GDM1 (cell line): ENCODE results near the gene CCL2.

ENCODE experiments used
- DNase-seq: peaks from one replicate; lab custom pipeline; 2025; lab: John Stamatoyannopoulos, UW

The CCL2 gene

GRCh38 chr17:34265711-34266110, 10.6 kb downstream of the CCL2 start:
- no peak for DNase-seq

DNA sequence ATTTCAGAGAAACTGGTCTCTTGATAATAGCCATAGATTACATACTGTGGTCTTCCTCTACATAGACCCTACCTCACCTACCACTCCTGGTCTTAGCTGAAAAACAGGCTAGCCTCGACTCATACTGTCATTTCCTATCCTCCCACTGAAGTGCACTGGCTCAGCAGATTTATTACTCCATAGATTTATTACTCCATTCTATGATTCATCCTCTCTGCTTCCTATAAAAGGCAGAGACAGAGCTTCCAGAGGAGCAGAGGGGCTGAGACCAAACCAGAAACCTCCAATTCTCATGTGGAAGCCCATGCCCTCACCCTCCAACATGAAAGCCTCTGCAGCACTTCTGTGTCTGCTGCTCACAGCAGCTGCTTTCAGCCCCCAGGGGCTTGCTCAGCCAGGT, 14.9 kb downstream of the CCL2 start, which contains the start of gene CCL7:
TSS of gene CCL7 (plus strand) at position 253 of the 400 bp plus-strand sequence. CDS start at position 323, 70 bp downstream.
- DNase-seq = no peak

GRCh38 chr17:34275881-34276280, 20.8 kb downstream of the CCL2 start:
- no peak for DNase-seq

DNA sequence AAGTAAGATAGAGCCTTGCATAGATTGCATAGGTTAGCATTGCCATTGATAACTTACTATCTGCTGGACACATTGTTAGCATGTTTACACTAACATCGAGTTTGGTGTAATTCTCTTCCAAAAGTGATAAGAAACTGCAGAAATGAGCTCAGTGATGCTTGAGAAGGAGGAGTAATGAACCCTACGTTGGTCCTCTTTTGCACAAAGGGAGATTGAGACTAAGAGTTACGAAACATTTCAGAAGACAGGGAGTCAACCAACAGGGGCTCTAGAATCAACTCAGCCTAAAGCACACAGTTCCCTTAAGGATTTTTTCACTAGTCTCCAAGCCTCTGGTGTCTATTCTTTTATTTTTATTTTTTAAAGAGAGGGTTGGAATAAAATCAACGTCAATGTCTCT, 21.7 kb downstream of the CCL2 start:
- DNase-seq = no peak

- no peak for DNase-seq
These were observed 28.5 kb downstream of the CCL2 start for GRCh38 chr17:34283571-34283970.

- no peak for DNase-seq
These were observed 30.3 kb downstream of the CCL2 start, which contains the start of gene CCL11 for GRCh38 chr17:34285286-34285792. Gene CCL11, plus strand, starts transcription at chr17:34285742. Its CDS starts 67 bp downstream, at chr17:34285809.

DNA sequence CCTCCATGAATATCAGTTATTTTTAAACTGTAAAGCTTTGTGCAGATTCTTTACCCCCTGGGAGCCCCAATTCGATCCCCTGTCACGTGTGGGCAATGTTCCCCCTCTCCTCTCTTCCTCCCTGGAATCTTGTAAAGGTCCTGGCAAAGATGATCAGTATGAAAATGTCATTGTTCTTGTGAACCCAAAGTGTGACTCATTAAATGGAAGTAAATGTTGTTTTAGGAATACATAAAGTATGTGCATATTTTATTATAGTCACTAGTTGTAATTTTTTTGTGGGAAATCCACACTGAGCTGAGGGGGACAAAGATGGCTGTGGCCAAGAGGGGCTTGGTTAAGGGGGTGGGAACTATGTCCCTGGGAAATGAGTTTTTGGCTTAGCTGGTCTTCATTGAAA, 32.8 kb downstream of the CCL2 start:
- no peak for DNase-seq

- no peak for DNase-seq
These were observed 35.5 kb downstream of the CCL2 start for GRCh38 chr17:34290586-34290985.

DNA sequence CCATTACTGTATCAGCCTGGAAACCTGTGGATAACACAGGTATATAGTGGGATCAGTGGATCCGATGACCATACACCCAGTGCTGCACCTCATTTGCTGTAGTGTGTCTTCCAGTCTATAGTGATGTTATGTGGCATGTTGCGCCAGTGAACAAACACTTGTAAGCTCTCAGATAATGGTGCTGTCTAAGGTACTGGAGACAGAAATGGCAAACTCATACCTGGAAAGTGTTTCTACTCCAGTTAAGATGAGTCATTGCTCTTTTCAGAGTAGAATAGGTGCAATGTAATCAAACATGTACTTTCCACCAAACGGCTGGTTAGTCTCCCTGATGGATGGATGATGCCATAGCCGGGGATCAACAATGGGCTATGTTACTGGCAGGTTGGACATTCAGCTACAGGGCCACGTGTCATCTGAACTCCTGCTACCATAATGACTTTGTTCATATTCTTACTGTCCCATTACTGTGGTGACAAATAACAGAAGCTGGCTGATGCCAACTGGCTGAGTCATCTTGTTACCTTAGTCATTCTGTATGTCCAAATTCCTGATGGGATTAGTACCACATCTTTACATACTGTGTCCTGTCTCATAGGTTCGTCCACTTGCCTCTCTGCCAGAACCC, 36.8 kb downstream of the CCL2 start:
- no peak for DNase-seq

GRCh38 chr17:34299027-34299426, 43.9 kb downstream of the CCL2 start:
- DNase-seq = no peak

DNA sequence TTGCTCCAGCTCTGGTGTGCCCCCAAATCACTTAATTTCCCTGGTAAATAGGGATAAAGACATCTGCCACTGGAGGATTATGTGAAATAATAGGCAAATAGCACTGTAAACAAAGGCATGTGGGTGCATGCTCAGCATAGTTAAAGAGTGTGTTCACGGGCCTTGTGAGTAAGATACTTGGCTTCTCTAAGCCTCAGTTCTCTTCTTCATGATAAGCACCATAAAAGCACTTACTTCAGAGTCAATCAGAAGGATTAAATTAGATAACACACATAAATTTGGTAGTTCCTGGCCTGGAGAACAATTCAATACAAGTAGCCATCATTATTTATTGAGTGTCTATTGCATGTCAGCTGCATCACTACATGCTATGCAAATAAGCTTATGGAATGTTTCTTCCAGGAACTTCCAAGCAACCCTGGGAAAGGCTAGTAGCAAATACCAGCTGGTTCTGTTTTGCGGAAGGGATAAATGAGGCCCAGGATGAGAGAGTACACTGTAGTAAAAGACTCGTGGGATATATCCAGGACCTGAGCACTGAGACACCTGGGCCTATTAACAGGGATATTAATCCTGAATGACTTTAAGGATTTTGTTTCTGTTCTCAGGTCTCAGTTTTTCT, 45.0 kb downstream of the CCL2 start:
- no peak for DNase-seq

DNA sequence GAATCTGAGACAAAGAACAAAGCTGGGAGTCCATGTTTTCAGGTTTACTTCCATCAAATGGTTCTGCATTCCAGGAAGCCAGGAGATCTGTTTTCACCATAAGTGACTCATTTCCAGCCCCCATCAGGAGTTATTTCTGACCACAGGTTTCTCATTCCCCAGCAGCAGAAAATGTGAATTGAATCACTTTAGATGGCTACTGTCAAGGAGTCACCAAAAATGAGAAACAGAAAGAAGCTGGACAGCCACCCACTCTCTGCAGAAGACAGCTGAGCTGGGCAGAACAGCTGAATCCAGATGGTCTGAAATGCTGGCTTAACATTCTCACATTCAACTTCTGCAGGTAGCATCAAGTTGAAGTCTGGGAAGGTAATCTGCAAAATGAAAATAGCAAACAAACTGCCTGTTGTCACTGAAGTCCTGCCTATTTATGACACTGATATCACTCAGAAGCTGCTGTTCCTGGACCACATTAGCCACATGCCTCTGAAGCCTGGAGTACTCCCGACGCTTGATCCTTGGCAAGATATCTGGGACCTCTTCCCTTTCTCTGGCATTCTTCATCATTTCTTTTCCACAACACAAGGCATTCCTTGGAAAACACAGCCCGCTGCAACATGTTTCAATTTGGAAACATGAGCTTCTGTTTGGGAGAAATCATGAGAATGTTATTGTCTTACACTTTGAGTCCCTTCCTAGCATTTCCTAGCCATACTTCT, 45.7 kb downstream of the CCL2 start:
- no peak for DNase-seq

GRCh38 chr17:34301986-34302385, 46.9 kb downstream of the CCL2 start:
- no peak for DNase-seq

DNA sequence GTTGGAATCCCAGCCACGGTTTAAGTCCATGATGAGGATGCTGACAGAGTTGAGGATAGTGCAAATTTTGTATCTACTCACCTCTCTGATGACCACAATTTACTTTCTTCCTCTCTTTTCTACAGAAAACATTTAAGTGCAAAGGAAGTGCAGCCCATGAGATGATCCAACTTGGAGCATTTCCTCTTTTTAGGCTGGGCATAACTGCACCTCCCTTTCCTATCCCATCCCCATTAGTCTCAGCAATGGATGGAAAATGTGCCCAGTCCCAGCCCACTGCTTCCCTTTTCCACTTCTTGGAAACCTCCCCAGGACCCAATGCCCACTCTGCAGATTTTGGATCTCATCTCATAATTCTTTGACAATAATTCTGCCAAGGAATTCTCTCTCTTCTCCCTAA, 47.6 kb downstream of the CCL2 start:
- DNase-seq = no peak

- no peak for DNase-seq
These were observed 48.5 kb downstream of the CCL2 start for GRCh38 chr17:34303606-34304005.

GRCh38 chr17:34305061-34305460, 50.0 kb downstream of the CCL2 start:
- DNase-seq = no peak

GRCh38 chr17:34305606-34306005, 50.5 kb downstream of the CCL2 start:
- DNase-seq = no peak

DNA sequence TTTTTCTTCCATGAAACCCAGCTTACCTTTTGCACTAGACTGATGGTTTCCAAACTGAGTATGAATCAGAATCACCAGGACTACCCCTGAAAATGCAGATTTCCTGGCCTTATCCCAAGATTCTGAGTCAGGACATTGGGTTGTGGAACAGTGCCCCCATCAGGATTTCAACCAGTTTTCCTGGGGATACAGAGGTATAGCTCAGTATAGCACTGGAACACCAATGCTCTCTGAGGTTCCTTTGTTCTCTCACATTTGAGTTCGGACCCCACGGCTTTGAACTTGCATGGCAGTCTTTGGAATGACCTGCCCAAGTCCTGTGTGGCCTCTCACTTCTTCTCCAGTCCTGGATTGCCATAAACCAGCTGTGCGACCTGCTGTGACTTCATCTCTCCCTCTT, 51.4 kb downstream of the CCL2 start:
- DNase-seq = no peak
